Endothelial cell of umbilical vein (primary cell): ENCODE data around the gene PCDHGA4. TPM values are rescaled to one million over a fixed set of nuclear protein-coding genes. Genes with fewer than 3 reads are reported as not detected.

Experiments
- BruUV-seq: library from RNA; stranded (reverse); fragments of 400-500 nt; replicated peaks from 2 replicates; lab custom pipeline; 2021; lab: Mats Ljungman, UMichigan
- CTCF ChIA-PET: fragments of 300-600, 350-600 bp; sonication (Branson Sonifier 250); formaldehyde crosslinking; loops from one replicate; lab custom pipeline; 2021; ENCODE audit warnings: antibody characterized with exemption, inconsistent platforms; lab: Charles Lee
- POLR2A ChIA-PET: fragments of 300-600, 350-600 bp; sonication (Branson Sonifier 250); formaldehyde crosslinking; loops from one replicate; lab custom pipeline; 2021; ENCODE audit warnings: antibody characterized with exemption, inconsistent platforms; lab: Charles Lee
- DNase-seq: peaks from one replicate; pipeline ENCODE4 v3.0.0-alpha.2; 2011; ENCODE audit warnings: low read depth, low spot score
- FAIRE-seq: peaks from 2 replicates; lab custom pipeline; 2011; peaks lifted over from hg19 to GRCh38; lab: Jason Lieb, UNC
- H2AFZ ChIP-seq: 2 replicates; pipeline ENCODE4 v1.6.0; 2012; ENCODE audit warnings: low read depth, low read length, control low read depth, inconsistent platforms
- H3K27ac ChIP-seq: 2 replicates; pipeline ENCODE4 v1.5.1; 2011; ENCODE audit warnings: low read depth, mild to moderate bottlenecking, control low read depth, low read length, moderate library complexity; ENCODE audit not compliant: insufficient read depth
- H3K27me3 ChIP-seq, 2 experiments: 2 replicates each; pipeline versions ENCODE4 v1.6.0 to v1.6.1; 2011; ENCODE audit warnings: low read length in 2 of 2, mixed read lengths in 1 of 2; ENCODE audit not compliant: control insufficient read depth in 2 of 2, insufficient read depth in 2 of 2
- H3K36me3 ChIP-seq, 2 experiments: 2 replicates in 1 of 2; 3 replicates in 1 of 2; pipeline ENCODE4 v1.5.1; 2011; ENCODE audit warnings: low read length in 2 of 2, mild to moderate bottlenecking in 1 of 2, moderate library complexity in 1 of 2; ENCODE audit not compliant: control insufficient read depth in 2 of 2, insufficient read depth in 2 of 2; ENCODE audit errors: extremely low read depth in 1 of 2
- H3K4me1 ChIP-seq: 3 replicates; pipeline ENCODE4 v1.5.1; 2011; ENCODE audit warnings: mild to moderate bottlenecking, low read length; ENCODE audit not compliant: control insufficient read depth, insufficient read depth; ENCODE audit errors: extremely low read depth
- H3K4me2 ChIP-seq: 2 replicates; pipeline ENCODE4 v1.6.1; 2011; ENCODE audit warnings: low read length, control low read depth, mixed read lengths; ENCODE audit not compliant: insufficient read depth
- H3K4me3 ChIP-seq, 3 experiments: fragments of 200-600 bp in 1 of 3; sonication (generic), shearing (Covaris generic) in 1 of 3; replicated peaks in 1 of 3; 2 replicates each; pipeline ENCODE4 v1.5.1; 2011 to 2016; ENCODE audit warnings: control low read depth in 3 of 3, low read length in 3 of 3, mild to moderate bottlenecking in 2 of 3, inconsistent platforms in 1 of 3, low read depth in 1 of 3, moderate library complexity in 1 of 3; ENCODE audit not compliant: insufficient read depth in 1 of 3
- H3K79me2 ChIP-seq: 2 replicates; pipeline ENCODE4 v1.6.0; 2012; ENCODE audit warnings: low read length, inconsistent platforms; ENCODE audit not compliant: control insufficient read depth, insufficient read depth
- H3K9ac ChIP-seq: replicated peaks from 2 replicates; pipeline ENCODE3; 2011; ENCODE audit warnings: low read length, control low read depth; ENCODE audit not compliant: insufficient read depth; ENCODE audit errors: extremely low read depth
- H3K9me1 ChIP-seq: replicated peaks from 3 replicates; pipeline ENCODE4 v1.6.0; 2011; ENCODE audit warnings: mild to moderate bottlenecking, low read length; ENCODE audit not compliant: control insufficient read depth, insufficient read depth; ENCODE audit errors: extremely low read depth
- H3K9me3 ChIP-seq: replicated peaks from 2 replicates; pipeline ENCODE4 v1.5.1; 2012; ENCODE audit warnings: low read length, inconsistent platforms; ENCODE audit not compliant: control insufficient read depth, insufficient read depth
- H4K20me1 ChIP-seq: replicated peaks from 2 replicates; pipeline ENCODE3; 2011; ENCODE audit warnings: mild to moderate bottlenecking, low read length; ENCODE audit not compliant: control insufficient read depth, insufficient read depth; ENCODE audit errors: extremely low read depth
- EZH2 ChIP-seq: IDR thresholded peaks from 2 replicates; pipeline ENCODE4 v1.6.1; 2012; ENCODE audit warnings: borderline replicate concordance, low read depth, mild to moderate bottlenecking, moderate library complexity, low read length, inconsistent platforms; ENCODE audit not compliant: severe bottlenecking
- JUN ChIP-seq: IDR thresholded peaks from 2 replicates; pipeline ENCODE4 v1.6.1; 2011; ENCODE audit warnings: borderline replicate concordance, low read depth; ENCODE audit not compliant: insufficient read length, insufficient read depth
- POLR2AphosphoS5 ChIP-seq: IDR thresholded peaks from 2 replicates; pipeline ENCODE4 v1.6.1; 2012; ENCODE audit warnings: low read depth, mild to moderate bottlenecking, control low read depth, low read length, moderate library complexity; ENCODE audit not compliant: insufficient read depth
- dilution Hi-C: fragments of 300-500 bp; cut with MboI; formaldehyde crosslinking; loops from one replicate; pipeline ENCODE4 v1.15.0; 2019; ENCODE audit warnings: low sequenced_read_pairs; ENCODE audit not compliant: extremely low pct_ligation_motif_present
- intact Hi-C: fragments of 100-400 bp; cut with micrococcal nuclease; formaldehyde crosslinking; loops from one replicate; pipeline ENCODE4 v1.10.0; 2022
- polyA plus RNA-seq, 4 experiments: library from polyadenylated mRNA; depleted of rRNA in 3 of 4; stranded (reverse) in 3 of 4; unstranded in 1 of 4; fragments of >200 nt; gene quantifications; 2 replicates each; pipeline versions ENCODE4 v1.2.1 to v1.2.3, GENCODE V29; 2011 to 2012; ENCODE audit warnings: missing spikeins in 1 of 4
- total RNA-seq: library from RNA; stranded (reverse); gene quantifications from 2 replicates; pipeline ENCODE4 v1.2.3, GENCODE V29; 2021
- TF ChIP-seq, protein P1 (sequence below): IDR thresholded peaks from 2 replicates; pipeline ENCODE4 v1.6.1; 2011; ENCODE audit not compliant: insufficient read depth, insufficient read length

The PCDHGA4 gene
- total and polyA plus RNA-seq, 2 donors (not counting 3 experiments of a cell fraction or from before 2014, with no cell fraction given), result 2.6 to 3.0 TPM

DNA sequence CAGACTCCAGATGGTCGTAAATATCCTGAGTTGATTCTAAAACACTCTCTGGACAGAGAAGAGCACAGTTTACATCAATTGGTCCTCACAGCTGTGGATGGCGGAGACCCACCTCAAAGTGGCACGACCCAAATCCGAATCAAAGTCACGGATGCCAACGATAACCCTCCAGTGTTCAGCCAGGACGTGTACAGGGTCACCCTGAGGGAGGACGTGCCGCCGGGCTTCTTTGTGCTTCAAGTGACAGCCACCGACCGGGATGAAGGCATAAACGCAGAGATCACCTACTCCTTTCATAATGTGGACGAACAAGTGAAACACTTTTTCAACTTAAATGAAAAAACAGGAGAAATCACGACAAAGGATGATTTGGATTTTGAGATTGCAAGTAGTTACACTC, 5.9 kb downstream of the PCDHGA4 start:
- Histone ChIP-seq H4K20me1 (no peaks in the 10 kb centered on the region), H3K27ac (no peak overlapping the region), H3K36me3 (no peaks in the 10 kb centered on the region), H3K9me3 (peaks cover 2% of the 10 kb centered on the region), H3K9me1 (no peaks in the 10 kb centered on the region), H3K4me3 (no peak overlapping the region), H3K79me2 (no peaks in the 10 kb centered on the region), H2AFZ (no peak overlapping the region), H3K27me3 (peaks cover 51 to 69% of the 10 kb centered on the region in 2 experiments), H3K4me2 (no peak overlapping the region), H3K9ac (no peak overlapping the region), H3K4me1 (no peaks in the 10 kb centered on the region)
- TF ChIP-seq EZH2 (peak; percentile 0), JUN (no peak)
- dilution Hi-C loops (no loop called here), intact Hi-C loops (no loop called here)
- FAIRE-seq (no peak), DNase-seq (no peak)
- BruUV-seq, result no TSS peak
- ChIA-PET POLR2A (no interaction called here), CTCF (interaction anchor here (0.7 to 1.3 kb wide), 8 partner anchors 10 to 203 kb away, joined by 3 to 5 read pairs (median 3); partner anchors contain the start of genes PCDHGA11, PCDHGA12 and PCDHGB1)

- Histone ChIP-seq H3K4me1 (no peaks in the 10 kb centered on the region), H3K79me2 (no peaks in the 10 kb centered on the region), H3K9ac (no peak overlapping the region), H4K20me1 (no peaks in the 10 kb centered on the region), H3K9me1 (no peaks in the 10 kb centered on the region), H3K4me2 (no peak overlapping the region), H3K9me3 (peaks cover 2% of the 10 kb centered on the region), H3K36me3 (no peaks in the 10 kb centered on the region), H3K27me3 (peaks cover 51 to 74% of the 10 kb centered on the region in 2 experiments), H2AFZ (no peak overlapping the region), H3K4me3 (no peak overlapping the region), H3K27ac (no peak overlapping the region)
- POLR2A ChIA-PET, result no interaction called here
- CTCF ChIA-PET, result interaction anchor here (1.0 kb wide), 1 partner anchor 18 kb away, joined by 3 read pairs; no protein-coding TSS in a partner anchor
- intact Hi-C loops, result no loop called here
- BruUV-seq, result no TSS peak
- dilution Hi-C loops, result no loop called here
- DNase-seq (no peak), FAIRE-seq (no peak)
- TF ChIP-seq EZH2 (no peak), POLR2AphosphoS5 (no peak)
- TF ChIP-seq, protein P1, sequence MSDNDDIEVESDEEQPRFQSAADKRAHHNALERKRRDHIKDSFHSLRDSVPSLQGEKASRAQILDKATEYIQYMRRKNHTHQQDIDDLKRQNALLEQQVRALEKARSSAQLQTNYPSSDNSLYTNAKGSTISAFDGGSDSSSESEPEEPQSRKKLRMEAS, result no peak
These were observed 7.9 kb downstream of the PCDHGA4 start for GRCh38 chr5:141362719-141363118.
